Fibroblast of lung (primary cell): ENCODE data around the gene MRPS31.

Experiments
- EZH2 ChIP-seq: IDR thresholded peaks from 2 replicates; pipeline ENCODE4 v1.5.1; 2012; ENCODE audit warnings: low read length, control low read depth, mild to moderate bottlenecking; ENCODE audit errors: missing control alignments
- TF ChIP-seq, protein P1 (sequence below), 2 donors: IDR thresholded peaks in 1 of 2; conservative IDR thresholded peaks in 1 of 2; 1 replicate in 1 of 2; 2 replicates in 1 of 2; pipeline ENCODE4 v1.5.1; 2011 to 2012; ENCODE audit warnings: low read length in 2 of 2, control low read depth in 1 of 2, inconsistent platforms in 1 of 2, low read depth in 1 of 2, mild to moderate bottlenecking in 1 of 2

DNA sequence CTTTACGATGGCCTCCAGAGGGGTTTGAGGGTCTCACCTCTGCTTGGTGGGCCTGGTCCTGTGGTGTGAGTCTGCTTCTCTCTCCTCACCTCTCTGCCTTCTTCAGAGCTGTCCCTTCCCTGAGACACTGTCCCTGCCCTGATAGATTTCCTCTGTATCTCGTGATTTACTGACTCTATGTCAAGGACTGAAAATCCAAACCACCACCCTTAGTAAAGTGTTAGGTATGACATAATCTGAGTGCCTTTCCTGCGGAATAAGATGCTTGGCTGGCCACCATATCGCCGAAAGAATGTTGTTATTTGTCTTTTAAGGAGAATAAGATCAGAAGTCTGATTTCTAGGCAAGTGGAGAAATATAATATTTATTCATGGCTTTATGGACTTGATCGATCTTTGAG lies 25.7 kb upstream of the MRPS31 start:
- TF ChIP-seq, protein P1, sequence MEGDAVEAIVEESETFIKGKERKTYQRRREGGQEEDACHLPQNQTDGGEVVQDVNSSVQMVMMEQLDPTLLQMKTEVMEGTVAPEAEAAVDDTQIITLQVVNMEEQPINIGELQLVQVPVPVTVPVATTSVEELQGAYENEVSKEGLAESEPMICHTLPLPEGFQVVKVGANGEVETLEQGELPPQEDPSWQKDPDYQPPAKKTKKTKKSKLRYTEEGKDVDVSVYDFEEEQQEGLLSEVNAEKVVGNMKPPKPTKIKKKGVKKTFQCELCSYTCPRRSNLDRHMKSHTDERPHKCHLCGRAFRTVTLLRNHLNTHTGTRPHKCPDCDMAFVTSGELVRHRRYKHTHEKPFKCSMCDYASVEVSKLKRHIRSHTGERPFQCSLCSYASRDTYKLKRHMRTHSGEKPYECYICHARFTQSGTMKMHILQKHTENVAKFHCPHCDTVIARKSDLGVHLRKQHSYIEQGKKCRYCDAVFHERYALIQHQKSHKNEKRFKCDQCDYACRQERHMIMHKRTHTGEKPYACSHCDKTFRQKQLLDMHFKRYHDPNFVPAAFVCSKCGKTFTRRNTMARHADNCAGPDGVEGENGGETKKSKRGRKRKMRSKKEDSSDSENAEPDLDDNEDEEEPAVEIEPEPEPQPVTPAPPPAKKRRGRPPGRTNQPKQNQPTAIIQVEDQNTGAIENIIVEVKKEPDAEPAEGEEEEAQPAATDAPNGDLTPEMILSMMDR (conservative IDR thresholded peaks at IDR 0.05 in 1 of 2, IDR thresholded peaks at IDR 0.05 in 1 of 2; ENCODE audit: low read depth in 1 of 2, low read length in 2 of 2), result no peak
- no peak for TF ChIP-seq EZH2
